Fibroblast of pulmonary artery (primary cell): ENCODE results near the gene FOXN3.

Source experiments
- DNase-seq: peaks from one replicate; pipeline ENCODE4 v3.0.0-alpha.2; 2010; ENCODE audit warnings: low read depth
- H3K4me3 ChIP-seq: replicated peaks from 2 replicates; pipeline ENCODE4 v1.5.1; 2011; ENCODE audit warnings: low read depth, mild to moderate bottlenecking, control low read depth, low read length, moderate library complexity
- TF ChIP-seq, protein P1 (sequence below): IDR thresholded peaks from 2 replicates; pipeline ENCODE4 v1.5.1; 2011; ENCODE audit warnings: mild to moderate bottlenecking, control low read depth, low read length, inconsistent platforms; ENCODE audit errors: missing control alignments

FOXN3 gene

DNA sequence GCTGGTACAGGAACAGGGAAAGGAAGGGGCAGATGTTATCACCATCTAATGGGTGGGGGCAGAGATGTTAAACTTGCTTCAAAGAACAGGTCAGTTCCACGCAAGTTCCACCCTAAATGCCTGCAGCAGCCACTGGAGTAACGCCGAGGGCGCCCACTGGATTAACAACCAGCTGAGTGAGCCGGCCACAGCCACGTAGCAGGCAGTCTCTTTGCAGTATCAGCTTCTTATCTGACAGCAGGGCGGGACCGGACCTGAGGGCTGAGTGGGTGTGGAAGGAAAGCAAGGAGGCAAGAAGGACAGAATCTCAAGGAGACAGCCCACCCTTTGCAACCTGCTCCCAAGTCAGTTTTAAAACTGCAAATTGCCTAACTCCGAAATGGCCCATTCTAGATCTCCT, 38.4 kb upstream of the FOXN3 start:
- TF ChIP-seq, protein P1, sequence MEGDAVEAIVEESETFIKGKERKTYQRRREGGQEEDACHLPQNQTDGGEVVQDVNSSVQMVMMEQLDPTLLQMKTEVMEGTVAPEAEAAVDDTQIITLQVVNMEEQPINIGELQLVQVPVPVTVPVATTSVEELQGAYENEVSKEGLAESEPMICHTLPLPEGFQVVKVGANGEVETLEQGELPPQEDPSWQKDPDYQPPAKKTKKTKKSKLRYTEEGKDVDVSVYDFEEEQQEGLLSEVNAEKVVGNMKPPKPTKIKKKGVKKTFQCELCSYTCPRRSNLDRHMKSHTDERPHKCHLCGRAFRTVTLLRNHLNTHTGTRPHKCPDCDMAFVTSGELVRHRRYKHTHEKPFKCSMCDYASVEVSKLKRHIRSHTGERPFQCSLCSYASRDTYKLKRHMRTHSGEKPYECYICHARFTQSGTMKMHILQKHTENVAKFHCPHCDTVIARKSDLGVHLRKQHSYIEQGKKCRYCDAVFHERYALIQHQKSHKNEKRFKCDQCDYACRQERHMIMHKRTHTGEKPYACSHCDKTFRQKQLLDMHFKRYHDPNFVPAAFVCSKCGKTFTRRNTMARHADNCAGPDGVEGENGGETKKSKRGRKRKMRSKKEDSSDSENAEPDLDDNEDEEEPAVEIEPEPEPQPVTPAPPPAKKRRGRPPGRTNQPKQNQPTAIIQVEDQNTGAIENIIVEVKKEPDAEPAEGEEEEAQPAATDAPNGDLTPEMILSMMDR = no peak
- H3K4me3 ChIP-seq = no peak overlapping the region
- no peak for DNase-seq

DNA sequence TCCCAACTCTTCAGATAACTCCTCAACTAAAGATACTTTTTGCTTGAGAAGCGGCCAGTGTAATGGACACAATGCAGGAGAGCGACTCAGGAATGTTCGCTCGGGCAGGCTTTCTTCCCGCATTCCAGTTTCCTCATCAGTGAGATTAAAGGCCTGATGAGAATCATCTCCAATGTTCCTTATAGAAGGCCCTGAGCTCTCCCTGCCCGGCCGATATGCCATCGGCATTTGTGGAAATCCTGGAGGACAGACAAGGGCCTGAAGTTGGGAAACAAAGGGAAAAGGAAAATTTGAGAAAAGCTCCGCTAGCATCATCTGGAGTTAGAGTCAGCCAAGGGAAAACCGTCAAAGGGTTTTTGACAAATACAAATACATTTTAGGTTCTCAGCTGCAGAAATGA, 38.0 kb upstream of the FOXN3 start:
- no peak overlapping the region for H3K4me3 ChIP-seq
- TF ChIP-seq, protein P1 = no peak
- no peak for DNase-seq

DNA sequence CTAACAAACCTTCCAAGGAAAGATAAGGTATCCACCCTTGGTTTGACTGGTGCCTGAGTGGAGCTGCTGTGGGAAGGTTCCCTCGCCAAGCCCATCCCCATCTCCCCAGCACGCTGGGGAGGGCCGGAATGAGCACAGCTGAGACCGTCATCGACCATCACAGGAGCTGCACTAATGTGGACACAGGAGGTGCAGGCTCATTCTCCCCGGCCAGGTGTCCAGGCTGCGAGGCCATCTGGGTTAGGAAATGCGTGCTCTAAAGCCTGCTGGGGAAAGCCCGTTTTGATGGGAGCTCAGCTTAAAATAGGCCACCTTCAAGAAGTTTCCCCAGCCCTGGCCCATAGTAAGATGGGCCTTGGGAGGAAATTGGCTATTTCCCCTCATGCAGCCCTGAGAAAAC, 35.2 kb upstream of the FOXN3 start:
- DNase-seq = no peak
- H3K4me3 ChIP-seq = no peak overlapping the region
- TF ChIP-seq, protein P1 = no peak

DNA sequence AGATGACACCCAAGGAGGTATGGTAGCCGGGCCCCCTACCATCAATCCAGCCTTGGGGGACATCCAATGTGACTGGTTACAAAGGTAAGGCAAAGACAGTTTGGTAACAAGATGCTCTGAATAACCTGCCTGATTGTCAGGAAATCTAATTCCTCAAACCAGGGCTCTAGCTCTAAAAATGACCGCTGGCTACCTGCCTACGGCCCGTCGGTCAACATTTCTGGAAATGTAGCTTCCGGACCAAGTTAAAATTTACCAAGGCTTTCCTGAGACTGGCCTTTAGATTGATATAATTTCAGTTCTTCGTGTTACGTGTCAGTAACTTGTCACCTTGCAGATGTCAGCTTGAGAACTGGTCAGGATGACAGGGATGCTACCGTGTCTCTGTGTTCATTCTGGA, 34.2 kb upstream of the FOXN3 start:
- TF ChIP-seq, protein P1 = no peak
- no peak overlapping the region for H3K4me3 ChIP-seq
- DNase-seq = no peak

DNA sequence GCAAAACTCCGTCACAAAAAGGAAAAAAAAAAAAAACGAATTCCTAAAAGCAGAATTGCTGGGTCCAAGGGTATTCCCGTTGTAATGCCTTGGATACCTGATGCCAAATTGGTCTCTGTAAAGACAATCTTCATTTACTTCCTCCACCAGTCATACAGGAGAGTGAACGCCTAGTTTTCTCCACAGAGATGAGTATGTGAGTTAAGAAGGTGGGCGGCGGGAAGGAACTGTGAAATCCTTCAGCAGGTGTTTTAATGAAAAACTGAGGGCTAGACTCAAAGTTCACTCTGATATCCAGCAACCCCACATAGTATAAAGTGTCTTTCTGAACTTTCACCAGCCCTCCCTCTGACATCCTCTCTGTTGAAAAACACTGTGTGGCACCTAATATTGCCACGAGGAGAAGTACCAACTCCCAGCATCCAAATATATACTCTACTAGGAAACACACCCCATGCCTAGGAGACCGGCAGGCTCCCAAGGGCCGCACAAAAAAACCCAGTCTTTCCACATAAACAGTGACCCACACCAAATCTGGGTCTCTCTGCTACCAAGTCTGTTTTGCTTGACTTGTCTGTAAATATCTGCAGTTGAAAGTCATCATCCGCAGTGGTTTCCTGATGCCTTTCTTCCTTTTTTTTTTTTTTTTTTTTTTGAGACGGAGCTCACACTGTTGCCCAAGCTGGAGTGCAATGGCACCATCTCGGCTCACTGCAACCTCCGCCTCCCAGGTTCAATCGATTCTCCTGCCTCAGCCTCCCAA, 30.3 kb upstream of the FOXN3 start:
- no peak for DNase-seq
- TF ChIP-seq, protein P1 = no peak
- H3K4me3 ChIP-seq = no peak overlapping the region

DNA sequence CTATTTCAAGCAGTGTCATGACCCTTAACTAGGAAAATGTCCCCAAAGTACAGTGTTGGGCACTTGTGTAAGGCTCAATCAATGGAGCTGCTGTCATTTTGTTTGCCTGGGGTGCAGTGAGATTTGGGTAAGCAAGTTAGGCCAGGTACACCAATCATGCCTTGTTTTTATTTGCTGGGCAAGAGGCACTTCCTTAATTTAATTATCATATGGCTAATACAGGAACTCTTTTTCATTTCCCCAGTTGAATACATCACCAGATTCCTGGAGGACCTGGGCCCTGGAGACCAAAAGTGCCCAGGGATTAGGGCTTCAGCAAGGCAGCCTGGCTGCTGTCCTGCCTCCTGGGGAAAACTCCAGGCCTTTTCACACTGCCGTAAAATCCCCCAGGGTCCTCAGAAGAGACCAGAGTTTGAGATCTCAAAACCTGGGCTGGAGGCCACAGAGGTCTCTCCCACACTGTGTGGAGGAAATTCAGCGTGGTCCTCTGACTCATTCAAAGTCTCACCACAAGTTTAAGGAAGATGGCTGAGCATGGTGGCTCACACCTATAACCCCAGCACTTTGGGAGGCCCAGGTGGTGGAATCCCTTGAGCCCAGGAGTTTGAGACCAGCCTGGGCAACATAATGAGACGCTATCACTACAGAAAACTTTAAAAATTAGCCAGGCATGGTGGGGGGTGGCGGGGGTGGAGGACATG, 28.4 kb upstream of the FOXN3 start:
- TF ChIP-seq, protein P1 = no peak
- no peak overlapping the region for H3K4me3 ChIP-seq

More for the DNA sequence above, 28.4 kb upstream of the FOXN3 start:
- DNase-seq = no peak
